Measurements from ENCODE around the gene CCDC69.

CCDC69 gene

GRCh38 chr5:151162776-151163175 is 61.1 kb downstream of the CCDC69 start:
- no peak for DNase-seq

- DNase-seq, result no peak
Measured at GRCh38 chr5:151159649-151160373, 64.1 kb downstream of the CCDC69 start.

- no peak for DNase-seq
Measured at GRCh38 chr5:151158287-151158661, 65.6 kb downstream of the CCDC69 start.

- DNase-seq, result peak; percentile 86 to 94 (median 89)
Measured at GRCh38 chr5:151157426-151158286, 66.2 kb downstream of the CCDC69 start, which contains the start of gene ANXA6. TSS of gene ANXA6 (minus strand) at chr5:151157779. CDS start at chr5:151147901, 9,878 bp downstream.

- DNase-seq, result peak in 1 of 4 experiments; percentile 21
Measured at GRCh38 chr5:151156507-151157420, 67.1 kb downstream of the CCDC69 start.

- peak in 3 of 4 experiments; percentile 21 to 36 (median 35) for DNase-seq
Measured at GRCh38 chr5:151155775-151156506, 68.0 kb downstream of the CCDC69 start.

- DNase-seq, result no peak
Measured at GRCh38 chr5:151154931-151155774, 68.7 kb downstream of the CCDC69 start.

GRCh38 chr5:151153766-151154272 is 70.1 kb downstream of the CCDC69 start:
- peak in 2 of 4 experiments; percentile 21 to 41 for DNase-seq

- no peak for DNase-seq
Measured at GRCh38 chr5:151153300-151153699, 70.6 kb downstream of the CCDC69 start.

GRCh38 chr5:151151793-151152192 is 72.1 kb downstream of the CCDC69 start:
- peak; percentile 92 to 98 (median 94) for DNase-seq

GRCh38 chr5:151151263-151151660 is 72.6 kb downstream of the CCDC69 start:
- DNase-seq, result no peak

- peak; percentile 80 to 91 (median 90) for DNase-seq
Measured at GRCh38 chr5:151150471-151151262, 73.2 kb downstream of the CCDC69 start.

- DNase-seq, result no peak
Measured at GRCh38 chr5:151148583-151148982, 75.3 kb downstream of the CCDC69 start.

- DNase-seq, result no peak
Measured at GRCh38 chr5:151147033-151147432, 76.9 kb downstream of the CCDC69 start.

GRCh38 chr5:151146061-151146460 is 77.8 kb downstream of the CCDC69 start:
- peak; percentile 27 to 70 (median 52) for DNase-seq

- no peak for DNase-seq
Measured at GRCh38 chr5:151144922-151145321, 79.0 kb downstream of the CCDC69 start.

GRCh38 chr5:151144275-151144674 is 79.6 kb downstream of the CCDC69 start:
- DNase-seq, result no peak

GRCh38 chr5:151143645-151144044 is 80.2 kb downstream of the CCDC69 start:
- DNase-seq, result no peak

GRCh38 chr5:151142933-151143332 is 81.0 kb downstream of the CCDC69 start:
- no peak for DNase-seq

- no peak for DNase-seq
Measured at GRCh38 chr5:151141535-151141934, 82.4 kb downstream of the CCDC69 start.

Data from suppressor macrophage (primary cell).